ENCODE results near the gene MAPRE3.

Gene MAPRE3

GRCh38 chr2:27000995-27001394 is 30.6 kb downstream of the MAPRE3 start:
- no peak overlapping the region for H2AFZ ChIP-seq (ENCODE audit: low read depth, low read length)
- no peaks in the 10 kb centered on the region for H3K36me3 ChIP-seq (replicated peaks; ENCODE audit: low read depth, low read length)
- H3K4me3 ChIP-seq (ENCODE audit: low read length) = no peak overlapping the region
- H3K4me1 ChIP-seq (ENCODE audit: low read length) = peaks cover 24% of the 10 kb centered on the region
- no peaks in the 10 kb centered on the region for H3K9me3 ChIP-seq (ENCODE audit: insufficient read depth, low read length)
- TF ChIP-seq EZH2phosphoT487 (IDR thresholded peaks at IDR 0.05; ENCODE audit: low read depth) (no peak), CTCF (IDR thresholded peaks at IDR 0.05; ENCODE audit: low read depth, low read length) (no peak)
- no peaks in the 10 kb centered on the region for H3K79me2 ChIP-seq (ENCODE audit: low read length)
- H3K9ac ChIP-seq (ENCODE audit: low read length) = no peak overlapping the region
- H3K4me2 ChIP-seq (ENCODE audit: low read length) = no peak overlapping the region
- H4K20me1 ChIP-seq (ENCODE audit: insufficient read depth, low read length) = no peaks in the 10 kb centered on the region
- H3K27ac ChIP-seq (ENCODE audit: low read length) = no peak overlapping the region
- H3K27me3 ChIP-seq (ENCODE audit: low read depth, low read length) = peaks cover 11% of the 10 kb centered on the region; the same call in 1 of the 2 replicates

GRCh38 chr2:27001950-27002349 is 31.5 kb downstream of the MAPRE3 start:
- TF ChIP-seq EZH2phosphoT487 (IDR thresholded peaks at IDR 0.05; ENCODE audit: low read depth) = no peak
- TF ChIP-seq CTCF (IDR thresholded peaks at IDR 0.05; ENCODE audit: low read depth, low read length) = no peak
- Histone ChIP-seq H3K79me2 (ENCODE audit: low read length) (no peaks in the 10 kb centered on the region), H3K4me1 (ENCODE audit: low read length) (peaks cover 24% of the 10 kb centered on the region), H4K20me1 (ENCODE audit: insufficient read depth, low read length) (no peaks in the 10 kb centered on the region), H3K4me2 (ENCODE audit: low read length) (no peak overlapping the region), H3K9me3 (ENCODE audit: insufficient read depth, low read length) (no peaks in the 10 kb centered on the region), H3K9ac (ENCODE audit: low read length) (no peak overlapping the region), H3K27ac (ENCODE audit: low read length) (no peak overlapping the region), H3K27me3 (ENCODE audit: low read depth, low read length) (peaks cover 15% of the 10 kb centered on the region; the same call in 1 of the 2 replicates), H2AFZ (ENCODE audit: low read depth, low read length) (no peak overlapping the region), H3K4me3 (ENCODE audit: low read length) (no peak overlapping the region), H3K36me3 (replicated peaks; ENCODE audit: low read depth, low read length) (no peaks in the 10 kb centered on the region)

GRCh38 chr2:27003007-27003406 is 32.6 kb downstream of the MAPRE3 start:
- H3K9me3 ChIP-seq (ENCODE audit: insufficient read depth, low read length) = no peaks in the 10 kb centered on the region
- H3K9ac ChIP-seq (ENCODE audit: low read length) = no peak overlapping the region
- H3K27me3 ChIP-seq (ENCODE audit: low read depth, low read length) = peaks cover 18% of the 10 kb centered on the region
- no peaks in the 10 kb centered on the region for H3K36me3 ChIP-seq (replicated peaks; ENCODE audit: low read depth, low read length)
- no peaks in the 10 kb centered on the region for H3K79me2 ChIP-seq (ENCODE audit: low read length)
- H3K4me3 ChIP-seq (ENCODE audit: low read length) = no peak overlapping the region
- peak overlapping the region; percentile 61 for H3K4me2 ChIP-seq (ENCODE audit: low read length)
- no peak overlapping the region for H3K27ac ChIP-seq (ENCODE audit: low read length)
- TF ChIP-seq EZH2phosphoT487 (IDR thresholded peaks at IDR 0.05; ENCODE audit: low read depth) (no peak), CTCF (IDR thresholded peaks at IDR 0.05; ENCODE audit: low read depth, low read length) (no peak)
- no peak overlapping the region for H2AFZ ChIP-seq (ENCODE audit: low read depth, low read length)
- H3K4me1 ChIP-seq (ENCODE audit: low read length) = peaks cover 24% of the 10 kb centered on the region
- no peaks in the 10 kb centered on the region for H4K20me1 ChIP-seq (ENCODE audit: insufficient read depth, low read length)

- Histone ChIP-seq H3K4me1 (ENCODE audit: low read length) (peaks cover 24% of the 10 kb centered on the region), H3K9ac (ENCODE audit: low read length) (no peak overlapping the region), H3K4me3 (ENCODE audit: low read length) (peak overlapping the region; percentile 22; the same call in 1 of the 2 replicates), H4K20me1 (ENCODE audit: insufficient read depth, low read length) (no peaks in the 10 kb centered on the region), H3K27ac (ENCODE audit: low read length) (no peak overlapping the region), H3K27me3 (ENCODE audit: low read depth, low read length) (peaks cover 20% of the 10 kb centered on the region), H3K79me2 (ENCODE audit: low read length) (no peaks in the 10 kb centered on the region), H2AFZ (ENCODE audit: low read depth, low read length) (no peak overlapping the region), H3K4me2 (ENCODE audit: low read length) (peak overlapping the region; percentile 61), H3K9me3 (ENCODE audit: insufficient read depth, low read length) (no peaks in the 10 kb centered on the region), H3K36me3 (replicated peaks; ENCODE audit: low read depth, low read length) (no peaks in the 10 kb centered on the region)
- TF ChIP-seq EZH2phosphoT487 (IDR thresholded peaks at IDR 0.05; ENCODE audit: low read depth) (no peak), CTCF (IDR thresholded peaks at IDR 0.05; ENCODE audit: low read depth, low read length) (no peak)
Measured at GRCh38 chr2:27003857-27004256, 33.4 kb downstream of the MAPRE3 start.
